ENCODE data around the gene FIGNL1. TPM values are rescaled to one million over a fixed set of nuclear protein-coding genes. Genes with fewer than 3 reads are reported as not detected.

FIGNL1 gene
- total RNA-seq, 5 donors from 2014 or later (not counting 1 experiment from before 2014, with no cell fraction given): 10.3 to 17.1 (median 14.5) TPM

DNA sequence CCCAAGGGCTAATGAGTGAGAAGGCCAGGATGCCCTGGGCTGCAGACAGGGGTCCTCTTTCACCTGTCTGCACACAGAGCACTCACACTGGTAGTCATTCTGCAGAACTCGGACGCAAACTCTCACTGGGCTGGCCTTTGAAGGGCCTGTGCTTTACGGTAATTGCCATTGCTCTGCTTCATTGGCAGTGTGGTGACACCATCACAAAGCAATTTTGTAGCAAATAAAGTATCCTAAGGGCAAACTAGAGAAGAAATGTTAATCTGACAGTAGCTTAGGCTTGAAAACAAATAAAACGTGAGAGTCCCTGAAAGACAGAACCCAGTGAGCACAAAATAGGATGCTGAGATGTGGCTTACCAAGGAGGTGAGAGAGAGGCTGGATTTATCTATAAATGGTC, 30.6 kb upstream of the FIGNL1 start:
- no peaks in the 10 kb centered on the region for H3K9me3 Mint-ChIP-seq
- no peaks in the 10 kb centered on the region for H3K36me3 Mint-ChIP-seq
- DNase-seq (no peak), ATAC-seq (replicated peaks in 1 of 4) (no peak)
- H3K27ac ChIP-seq (ENCODE audit: low read length): no peak overlapping the region
- H3K27me3 Mint-ChIP-seq: peaks cover 0 to 4% of the 10 kb centered on the region in 2 donors
- H3K4me3 Mint-ChIP-seq: no peak overlapping the region
- 85% methylated on average over 4 of the region's 4 CpGs for WGBS (ENCODE audit: insufficient coverage)
- CTCF ChIA-PET: no interaction called here
- POLR2A ChIA-PET: no interaction called here
- H3K9me3 ChIP-seq: no peaks in the 10 kb centered on the region
- H3K27me3 ChIP-seq (replicated peaks in 1 of 2; ENCODE audit: control insufficient read depth in 2 of 2, extremely low read depth in 1 of 2, insufficient read depth in 2 of 2, low read length in 1 of 2): peaks cover 0 to 10% of the 10 kb centered on the region in 2 experiments
- H3K4me3 ChIP-seq (ENCODE audit: control insufficient read depth in 1 of 2, extremely low read depth in 1 of 2, low read length in 1 of 2): no peak overlapping the region
- no peaks in the 10 kb centered on the region for H3K36me3 ChIP-seq (ENCODE audit: control insufficient read depth in 2 of 2, extremely low read depth in 1 of 2, insufficient read depth in 1 of 2, low read length in 1 of 2)
- H3K4me1 Mint-ChIP-seq: no peaks in the 10 kb centered on the region
- no peak overlapping the region for H3K27ac Mint-ChIP-seq
- no peaks in the 10 kb centered on the region for H3K4me1 ChIP-seq (ENCODE audit: control insufficient read depth in 1 of 2, extremely low read depth in 1 of 2, insufficient read depth in 2 of 2, low read length in 2 of 2)

DNA sequence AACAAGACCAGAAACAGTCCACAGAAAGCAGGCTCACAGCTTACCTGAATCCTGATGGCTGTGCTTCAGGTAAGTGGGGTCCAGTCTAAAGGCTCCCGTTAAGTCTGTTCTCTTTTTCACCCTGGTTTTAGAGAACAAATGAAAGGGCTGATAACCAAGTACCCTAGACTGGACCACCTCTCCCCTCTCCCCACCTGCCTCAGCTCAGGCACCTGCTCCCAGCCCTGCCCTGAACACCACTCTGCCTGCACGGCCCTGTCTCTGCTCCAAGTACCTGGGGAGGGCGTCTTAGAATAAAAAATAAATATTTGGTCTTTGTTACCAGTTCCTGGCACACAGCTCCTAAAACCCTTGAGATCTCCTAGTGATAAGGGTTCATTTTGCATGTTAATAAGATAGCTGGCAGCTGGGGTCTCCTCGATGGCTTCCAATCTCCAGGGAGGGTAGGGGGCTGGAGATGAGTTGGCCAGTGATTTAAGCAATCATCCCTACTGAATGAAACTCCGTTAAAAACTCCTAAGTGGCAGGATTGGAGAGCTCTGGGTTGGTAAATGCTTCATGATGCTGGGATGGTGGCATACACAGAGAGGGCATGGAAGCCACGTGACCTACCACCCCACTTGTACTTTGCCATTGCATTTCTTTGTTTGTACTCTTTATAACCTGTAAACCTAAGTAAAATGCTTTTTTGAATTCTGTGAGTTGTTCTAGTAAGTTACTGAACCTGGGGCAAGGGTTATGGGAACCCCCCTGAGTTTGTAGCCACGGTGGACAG, 29.8 kb upstream of the FIGNL1 start:
- 80% methylated on average over 1 of the region's 7 CpGs for WGBS (ENCODE audit: insufficient coverage)

DNA sequence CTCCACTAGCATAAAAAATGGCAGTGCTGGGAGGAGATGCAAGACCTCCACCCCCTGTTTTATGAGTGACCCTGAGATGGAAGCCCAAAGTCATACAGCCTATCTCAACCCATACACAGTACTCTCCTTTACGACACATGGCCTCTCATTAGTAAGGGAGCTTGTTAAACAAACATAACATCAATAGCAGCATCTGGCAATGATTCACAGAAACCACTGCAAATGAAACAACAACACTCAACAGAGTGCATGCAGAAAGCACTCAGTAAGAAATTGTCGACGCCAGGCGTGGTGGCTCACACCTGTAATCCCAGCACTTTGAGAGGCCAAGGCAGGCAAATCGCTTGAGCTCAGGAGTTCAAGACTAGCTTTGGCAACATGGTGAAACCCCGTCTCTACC, 27.5 kb upstream of the FIGNL1 start:
- Mint-ChIP-seq H3K27me3 (peaks cover 0 to 6% of the 10 kb centered on the region in 2 donors), H3K4me3 (no peak overlapping the region), H3K36me3 (no peaks in the 10 kb centered on the region), H3K27ac (no peak overlapping the region), H3K4me1 (no peaks in the 10 kb centered on the region), H3K9me3 (no peaks in the 10 kb centered on the region)
- H3K4me3 ChIP-seq (ENCODE audit: control insufficient read depth in 1 of 2, extremely low read depth in 1 of 2, low read length in 1 of 2): no peak overlapping the region
- POLR2A ChIA-PET: no interaction called here
- no peaks in the 10 kb centered on the region for H3K36me3 ChIP-seq (ENCODE audit: control insufficient read depth in 2 of 2, extremely low read depth in 1 of 2, insufficient read depth in 1 of 2, low read length in 1 of 2)
- 72% methylated on average over 4 of the region's 6 CpGs for WGBS (ENCODE audit: insufficient coverage)
- ATAC-seq (replicated peaks in 1 of 4) (no peak), DNase-seq (no peak)
- no peak overlapping the region for H3K27ac ChIP-seq (ENCODE audit: low read length)
- H3K4me1 ChIP-seq (ENCODE audit: control insufficient read depth in 1 of 2, extremely low read depth in 1 of 2, insufficient read depth in 2 of 2, low read length in 2 of 2): no peaks in the 10 kb centered on the region
- H3K9me3 ChIP-seq: no peaks in the 10 kb centered on the region
- peaks cover 0 to 17% of the 10 kb centered on the region in 2 experiments for H3K27me3 ChIP-seq (replicated peaks in 1 of 2; ENCODE audit: control insufficient read depth in 2 of 2, extremely low read depth in 1 of 2, insufficient read depth in 2 of 2, low read length in 1 of 2)
- CTCF ChIA-PET: no interaction called here

More for the DNA sequence above, 29.8 kb upstream of the FIGNL1 start:
- ChIA-PET POLR2A (no interaction called here), CTCF (no interaction called here)
- no peak overlapping the region for H3K27ac Mint-ChIP-seq
- H3K4me3 ChIP-seq (ENCODE audit: control insufficient read depth in 1 of 2, extremely low read depth in 1 of 2, low read length in 1 of 2): no peak overlapping the region
- ATAC-seq (replicated peaks in 1 of 4) (no peak), DNase-seq (no peak)
- H3K4me3 Mint-ChIP-seq: no peak overlapping the region
- H3K27me3 Mint-ChIP-seq: peaks cover 0 to 5% of the 10 kb centered on the region in 2 donors
- H3K36me3 Mint-ChIP-seq: no peaks in the 10 kb centered on the region
- H3K4me1 ChIP-seq (ENCODE audit: control insufficient read depth in 1 of 2, extremely low read depth in 1 of 2, insufficient read depth in 2 of 2, low read length in 2 of 2): no peaks in the 10 kb centered on the region
- H3K9me3 Mint-ChIP-seq: no peaks in the 10 kb centered on the region
- H3K27ac ChIP-seq (ENCODE audit: low read length): no peak overlapping the region
- peaks cover 0 to 15% of the 10 kb centered on the region in 2 experiments for H3K27me3 ChIP-seq (replicated peaks in 1 of 2; ENCODE audit: control insufficient read depth in 2 of 2, extremely low read depth in 1 of 2, insufficient read depth in 2 of 2, low read length in 1 of 2)
- no peaks in the 10 kb centered on the region for H3K4me1 Mint-ChIP-seq
- H3K9me3 ChIP-seq: no peaks in the 10 kb centered on the region
- H3K36me3 ChIP-seq (ENCODE audit: control insufficient read depth in 2 of 2, extremely low read depth in 1 of 2, insufficient read depth in 1 of 2, low read length in 1 of 2): no peaks in the 10 kb centered on the region

DNA sequence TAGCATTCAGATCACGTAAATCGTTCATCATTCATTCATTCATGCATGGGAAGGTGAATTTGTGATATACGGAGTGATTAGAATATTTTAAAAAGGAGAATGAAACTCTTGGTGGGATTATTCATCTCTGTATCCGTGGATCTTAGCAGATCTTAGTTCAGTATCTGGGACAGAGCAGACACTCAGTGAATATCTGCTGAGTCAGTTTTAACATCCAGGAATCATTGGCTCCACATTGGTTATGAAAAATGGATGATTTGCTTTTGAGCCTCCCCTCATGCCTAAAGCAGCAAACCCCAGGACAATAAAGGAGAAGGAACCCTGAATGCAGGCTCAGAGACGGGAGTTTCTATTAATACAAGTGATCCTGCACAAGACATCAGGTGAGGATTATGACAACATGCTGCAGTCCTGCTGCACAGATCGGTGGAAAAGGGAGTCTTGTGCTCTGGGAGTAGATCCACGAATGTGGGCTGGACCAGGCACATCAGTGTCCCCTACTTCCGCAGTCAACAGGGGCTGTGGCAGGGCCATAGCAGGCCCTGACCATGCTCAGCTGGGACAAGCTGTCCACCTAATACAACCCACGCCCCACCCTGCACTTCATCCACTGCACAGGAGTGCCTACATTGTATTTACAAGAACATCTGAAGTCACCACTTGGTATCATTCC, 26.9 kb upstream of the FIGNL1 start:
- Histone ChIP-seq H3K4me1 (ENCODE audit: control insufficient read depth in 1 of 2, extremely low read depth in 1 of 2, insufficient read depth in 2 of 2, low read length in 2 of 2) (no peaks in the 10 kb centered on the region), H3K27me3 (replicated peaks in 1 of 2; ENCODE audit: control insufficient read depth in 2 of 2, extremely low read depth in 1 of 2, insufficient read depth in 2 of 2, low read length in 1 of 2) (peaks cover 0 to 17% of the 10 kb centered on the region in 2 experiments), H3K27ac (ENCODE audit: low read length) (no peak overlapping the region), H3K4me3 (ENCODE audit: control insufficient read depth in 1 of 2, extremely low read depth in 1 of 2, low read length in 1 of 2) (no peak overlapping the region), H3K36me3 (ENCODE audit: control insufficient read depth in 2 of 2, extremely low read depth in 1 of 2, insufficient read depth in 1 of 2, low read length in 1 of 2) (no peaks in the 10 kb centered on the region), H3K9me3 (no peaks in the 10 kb centered on the region)
- 83% methylated on average over 8 of the region's 9 CpGs for WGBS (ENCODE audit: insufficient coverage)
- ChIA-PET POLR2A (no interaction called here), CTCF (no interaction called here)
- Mint-ChIP-seq H3K4me1 (no peaks in the 10 kb centered on the region), H3K9me3 (no peaks in the 10 kb centered on the region), H3K36me3 (no peaks in the 10 kb centered on the region), H3K27ac (no peak overlapping the region), H3K4me3 (no peak overlapping the region), H3K27me3 (peaks cover 0 to 6% of the 10 kb centered on the region in 2 donors)
- ATAC-seq (replicated peaks in 1 of 4): no peak
- no peak for DNase-seq

DNA sequence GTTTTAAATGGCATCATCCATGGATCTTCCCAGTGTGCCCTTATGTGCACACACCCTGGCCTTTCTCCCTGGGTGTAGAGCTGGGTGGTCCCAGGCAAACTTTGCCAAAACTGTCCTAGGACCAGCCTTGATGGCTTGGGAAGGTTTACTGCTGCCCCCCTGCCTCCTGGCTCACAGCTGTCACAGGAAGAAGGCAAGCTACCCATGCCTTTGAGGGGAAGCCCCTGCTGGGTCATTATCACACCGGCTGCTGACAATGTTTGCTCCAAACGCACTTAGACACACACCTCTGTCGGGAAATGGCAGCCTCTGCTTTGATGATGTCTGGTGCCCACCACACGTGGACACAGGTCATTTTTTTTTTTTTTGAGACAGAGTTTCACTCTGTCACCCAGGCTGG, 25.2 kb upstream of the FIGNL1 start:
- Histone ChIP-seq H3K4me3 (ENCODE audit: control insufficient read depth in 1 of 2, extremely low read depth in 1 of 2, low read length in 1 of 2) (no peak overlapping the region), H3K4me1 (ENCODE audit: control insufficient read depth in 1 of 2, extremely low read depth in 1 of 2, insufficient read depth in 2 of 2, low read length in 2 of 2) (no peaks in the 10 kb centered on the region), H3K27me3 (replicated peaks in 1 of 2; ENCODE audit: control insufficient read depth in 2 of 2, extremely low read depth in 1 of 2, insufficient read depth in 2 of 2, low read length in 1 of 2) (peaks cover 0 to 18% of the 10 kb centered on the region in 2 experiments), H3K9me3 (no peaks in the 10 kb centered on the region), H3K27ac (ENCODE audit: low read length) (no peak overlapping the region), H3K36me3 (ENCODE audit: control insufficient read depth in 2 of 2, extremely low read depth in 1 of 2, insufficient read depth in 1 of 2, low read length in 1 of 2) (no peaks in the 10 kb centered on the region)
- 26% methylated on average over 2 of the region's 4 CpGs for WGBS (ENCODE audit: insufficient coverage)
- ChIA-PET CTCF (no interaction called here), POLR2A (no interaction called here)
- Mint-ChIP-seq H3K9me3 (no peaks in the 10 kb centered on the region), H3K36me3 (no peaks in the 10 kb centered on the region), H3K27me3 (peaks cover 0 to 10% of the 10 kb centered on the region in 2 donors), H3K4me1 (no peaks in the 10 kb centered on the region), H3K4me3 (no peak overlapping the region), H3K27ac (no peak overlapping the region)
- ATAC-seq (replicated peaks in 1 of 4): no peak
- no peak for DNase-seq

DNA sequence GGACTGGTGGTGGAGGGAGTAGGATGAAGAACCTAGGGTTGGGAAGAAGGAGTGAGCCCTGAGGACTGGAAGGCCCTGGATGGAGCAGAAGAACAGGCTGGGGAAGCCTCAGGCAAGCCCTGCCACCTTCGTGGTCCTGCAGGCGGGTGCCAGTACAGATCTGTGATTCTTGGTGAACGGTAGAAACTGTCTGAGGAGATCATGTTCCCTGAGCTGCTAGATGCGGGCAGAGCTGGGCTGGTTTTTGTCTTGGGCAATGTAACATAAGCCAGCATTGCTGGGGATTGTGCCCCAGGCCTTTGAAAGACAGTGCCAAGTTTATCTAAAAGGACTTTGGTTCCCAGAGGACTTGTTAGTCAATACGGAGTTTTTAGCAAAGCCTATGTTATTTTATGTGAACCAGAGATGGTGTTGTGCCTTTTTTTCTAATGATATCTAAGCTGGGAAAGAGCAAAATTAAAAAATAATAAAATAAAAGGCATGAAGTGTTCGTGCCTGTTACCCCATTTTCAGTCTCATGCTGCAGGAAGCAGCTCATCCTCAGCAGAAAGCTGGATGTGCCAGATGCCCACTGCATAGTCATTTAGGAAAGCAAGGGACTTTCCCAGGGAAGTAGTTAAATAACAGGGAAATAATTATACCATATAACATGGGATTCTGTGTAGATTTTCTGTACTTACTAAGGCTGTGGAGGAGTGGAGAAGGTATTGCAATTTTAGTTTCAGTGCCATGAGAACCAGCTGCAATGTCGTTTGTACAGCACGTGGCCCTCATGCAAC, 24.4 kb upstream of the FIGNL1 start:
- 85% methylated on average over 4 of the region's 8 CpGs for WGBS (ENCODE audit: insufficient coverage)
- H3K27ac Mint-ChIP-seq: no peak overlapping the region

More for the DNA sequence above, 24.4 kb upstream of the FIGNL1 start:
- DNase-seq: no peak
- H3K9me3 Mint-ChIP-seq: no peaks in the 10 kb centered on the region
- no peaks in the 10 kb centered on the region for H3K4me1 Mint-ChIP-seq
- Histone ChIP-seq H3K27me3 (replicated peaks in 1 of 2; ENCODE audit: control insufficient read depth in 2 of 2, extremely low read depth in 1 of 2, insufficient read depth in 2 of 2, low read length in 1 of 2) (peaks cover 0 to 17% of the 10 kb centered on the region in 2 experiments), H3K4me1 (ENCODE audit: control insufficient read depth in 1 of 2, extremely low read depth in 1 of 2, insufficient read depth in 2 of 2, low read length in 2 of 2) (no peaks in the 10 kb centered on the region), H3K36me3 (ENCODE audit: control insufficient read depth in 2 of 2, extremely low read depth in 1 of 2, insufficient read depth in 1 of 2, low read length in 1 of 2) (no peaks in the 10 kb centered on the region), H3K4me3 (ENCODE audit: control insufficient read depth in 1 of 2, extremely low read depth in 1 of 2, low read length in 1 of 2) (no peak overlapping the region), H3K9me3 (no peaks in the 10 kb centered on the region), H3K27ac (ENCODE audit: low read length) (no peak overlapping the region)
- POLR2A ChIA-PET: no interaction called here
- CTCF ChIA-PET: interaction anchor here in 1 of 2 donors (1.4 kb wide), 1 partner anchor 686 kb away, joined by 3 read pairs; no protein-coding TSS in a partner anchor
- H3K27me3 Mint-ChIP-seq: peaks cover 0 to 8% of the 10 kb centered on the region in 2 donors
- no peaks in the 10 kb centered on the region for H3K36me3 Mint-ChIP-seq
- no peak overlapping the region for H3K4me3 Mint-ChIP-seq
- ATAC-seq (replicated peaks in 1 of 4): no peak

All from T-cell (primary cell).